Ammon's horn (tissue), 1 donor: Measurements from ENCODE around the gene ENOX1.

Experiments used
- DNase-seq: peaks from one replicate; pipeline ENCODE4 v3.0.0-alpha.2; 2016; ENCODE audit warnings: low spot score

The ENOX1 gene

DNA sequence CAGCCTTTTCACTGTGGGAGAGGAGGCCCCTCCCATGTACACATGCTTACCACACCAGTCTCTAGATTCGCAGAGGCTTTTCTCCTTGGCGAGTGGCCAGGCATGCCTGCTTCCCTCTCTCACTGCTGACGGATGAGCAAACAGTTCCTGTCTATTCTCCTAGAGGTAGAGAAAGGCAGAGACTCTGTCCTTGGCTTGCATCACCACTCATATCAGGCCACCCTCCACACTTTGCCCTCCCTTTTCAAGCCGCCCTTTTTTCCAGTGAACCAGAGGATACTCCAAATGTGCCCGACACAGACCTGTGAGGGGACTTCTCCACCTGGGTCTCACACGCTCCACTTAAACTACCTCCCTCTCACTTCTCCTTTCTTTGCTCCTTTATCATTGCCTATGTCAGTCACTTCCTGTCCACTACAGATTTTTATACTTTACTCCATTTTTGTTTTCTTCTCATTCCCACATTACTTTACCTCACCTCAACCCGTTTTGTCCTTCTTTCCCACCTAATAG, 478.8 kb downstream of the ENOX1 start:
- DNase-seq, result peak; percentile 73

DNA sequence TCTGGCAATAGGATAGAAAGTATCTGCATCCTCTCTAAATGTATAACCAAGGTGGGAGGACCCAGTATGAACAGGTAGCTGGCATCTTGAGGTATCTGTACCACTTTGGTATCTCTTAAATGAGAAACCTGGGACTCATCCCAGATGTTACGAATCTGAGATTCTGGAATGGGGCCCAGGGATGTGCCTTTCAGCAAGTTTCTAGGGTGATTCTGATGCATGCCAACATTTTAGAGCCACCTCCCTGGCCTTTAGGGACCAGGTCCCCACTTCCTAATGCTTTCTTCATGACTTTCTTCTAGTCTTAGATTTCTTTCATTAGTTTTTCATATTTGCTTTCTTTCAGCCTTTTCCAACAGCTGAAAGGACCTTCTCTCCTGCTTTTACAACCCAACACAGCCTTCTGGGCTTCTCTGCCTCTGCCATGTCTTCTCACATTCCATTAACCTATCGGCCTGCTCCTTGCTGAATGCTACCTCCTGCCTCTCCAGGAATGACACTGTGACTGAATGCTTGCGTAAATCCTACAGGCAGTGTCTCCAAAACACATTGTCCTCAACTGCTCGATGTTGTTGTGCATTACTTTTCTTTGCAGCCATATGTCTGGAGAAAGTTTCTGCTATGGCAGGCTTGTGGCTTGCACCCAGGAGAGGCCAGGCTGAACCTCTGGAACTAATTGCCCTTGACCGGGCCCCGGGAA, 479.4 kb downstream of the ENOX1 start:
- DNase-seq, result no peak

DNA sequence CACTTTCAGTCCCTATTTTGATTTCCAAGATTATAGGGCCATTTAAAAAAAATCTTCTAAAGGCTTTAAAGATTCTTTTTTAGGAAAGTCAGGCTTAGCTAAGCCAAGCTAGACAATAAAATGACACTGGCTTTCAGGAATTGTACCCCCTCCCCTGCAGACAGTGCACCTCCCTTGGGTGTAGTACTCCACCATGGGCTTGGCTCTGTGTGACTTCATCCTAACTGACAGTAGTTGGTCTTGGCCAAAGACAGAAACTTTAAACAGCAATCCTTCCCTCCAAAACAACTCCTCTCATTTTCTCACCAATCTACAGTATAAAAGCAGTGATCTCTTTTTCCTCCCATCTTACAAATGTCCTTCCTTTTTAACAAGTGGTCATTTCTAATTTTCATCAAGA, 480.4 kb downstream of the ENOX1 start:
- DNase-seq, result no peak

DNA sequence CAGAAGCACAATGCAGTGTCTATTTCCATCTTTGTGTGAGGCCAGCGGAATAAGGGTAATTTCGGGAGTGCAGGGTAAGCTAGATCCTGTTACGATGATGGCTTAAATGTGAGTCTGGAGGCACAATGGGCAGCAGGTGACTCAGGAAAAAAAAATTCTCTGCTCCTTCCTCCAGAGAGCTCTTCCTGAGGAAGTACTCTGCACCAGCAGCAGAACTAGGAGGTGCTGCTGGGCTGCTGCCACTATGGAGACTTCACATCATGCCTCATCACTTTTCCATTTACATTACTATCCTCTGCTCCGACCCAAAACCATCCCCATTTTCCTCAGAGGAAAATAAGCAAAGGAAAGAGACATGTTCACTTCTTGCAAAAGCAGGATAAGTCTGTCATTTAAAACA, 481.4 kb downstream of the ENOX1 start:
- no peak for DNase-seq

DNA sequence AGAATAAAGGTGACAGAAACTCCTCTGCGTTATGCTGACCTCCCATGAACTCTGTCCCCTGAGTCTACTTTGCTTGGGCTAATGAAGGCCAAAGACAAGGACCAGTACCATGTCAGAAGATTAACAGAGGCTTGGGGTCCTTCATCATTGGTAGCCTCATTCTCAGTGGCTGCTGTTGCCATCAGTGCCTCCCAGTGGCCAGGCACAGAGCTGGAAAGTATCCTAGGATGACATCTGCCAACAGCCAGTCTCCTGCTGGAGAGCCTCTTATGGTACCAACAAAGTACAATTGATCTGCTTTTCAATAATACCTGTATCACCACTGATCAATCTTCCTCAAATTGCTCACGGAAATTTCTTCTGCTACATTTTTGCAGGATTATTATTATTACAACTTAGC, 481.8 kb downstream of the ENOX1 start:
- DNase-seq, result no peak

DNA sequence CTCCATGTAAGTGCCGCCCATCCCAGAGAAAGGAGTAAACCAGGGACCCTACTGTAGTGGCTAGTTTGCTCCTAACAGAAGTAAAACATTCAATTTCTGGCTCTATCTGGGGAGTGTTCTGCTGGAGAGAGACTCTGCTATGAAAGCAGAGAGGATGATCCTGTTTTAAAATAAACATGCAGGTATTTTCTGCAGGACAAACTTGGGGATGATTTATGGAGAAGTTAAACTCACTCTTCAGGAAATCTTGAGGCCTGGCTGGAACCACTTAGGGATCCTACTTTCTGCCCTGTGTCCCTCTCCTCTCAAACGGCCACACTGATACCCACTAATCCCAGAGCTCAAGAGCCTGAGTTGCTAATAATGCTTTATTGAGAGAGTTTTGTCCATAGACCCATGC, 482.3 kb downstream of the ENOX1 start:
- no peak for DNase-seq

DNA sequence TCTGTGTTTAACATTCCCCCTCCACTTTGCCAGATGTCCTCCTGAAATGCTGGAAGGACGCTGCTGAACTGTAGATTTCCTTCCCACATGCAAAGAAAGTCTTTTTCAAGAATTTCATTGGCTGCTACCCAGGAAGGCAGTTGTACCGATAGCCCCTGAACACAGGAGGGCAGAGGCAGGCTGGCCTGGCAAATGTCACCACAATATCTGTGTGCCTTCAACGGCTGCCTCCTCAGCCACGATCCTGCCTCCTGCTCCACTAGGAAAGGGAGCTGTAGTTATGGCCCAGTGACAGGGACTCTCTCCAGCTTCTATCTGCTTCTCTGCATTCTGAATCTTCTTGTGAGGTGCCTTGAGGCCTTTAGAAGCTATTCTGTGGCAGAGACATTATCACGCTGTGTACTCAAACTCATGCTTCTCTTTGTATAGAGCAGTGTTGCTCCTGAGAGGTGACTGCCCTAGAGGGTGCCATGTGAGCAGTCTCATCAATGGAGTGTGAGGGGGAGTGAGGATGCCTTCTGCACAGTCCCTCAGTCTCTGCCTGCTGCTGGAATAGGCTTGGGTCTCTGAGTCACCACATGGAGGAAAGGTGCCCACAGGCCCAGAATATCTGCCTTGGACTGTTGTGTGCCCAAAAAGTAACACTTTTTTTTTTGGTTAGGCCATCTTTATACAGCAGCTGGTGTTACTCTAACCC, 483.6 kb downstream of the ENOX1 start:
- DNase-seq, result peak; percentile 87

DNA sequence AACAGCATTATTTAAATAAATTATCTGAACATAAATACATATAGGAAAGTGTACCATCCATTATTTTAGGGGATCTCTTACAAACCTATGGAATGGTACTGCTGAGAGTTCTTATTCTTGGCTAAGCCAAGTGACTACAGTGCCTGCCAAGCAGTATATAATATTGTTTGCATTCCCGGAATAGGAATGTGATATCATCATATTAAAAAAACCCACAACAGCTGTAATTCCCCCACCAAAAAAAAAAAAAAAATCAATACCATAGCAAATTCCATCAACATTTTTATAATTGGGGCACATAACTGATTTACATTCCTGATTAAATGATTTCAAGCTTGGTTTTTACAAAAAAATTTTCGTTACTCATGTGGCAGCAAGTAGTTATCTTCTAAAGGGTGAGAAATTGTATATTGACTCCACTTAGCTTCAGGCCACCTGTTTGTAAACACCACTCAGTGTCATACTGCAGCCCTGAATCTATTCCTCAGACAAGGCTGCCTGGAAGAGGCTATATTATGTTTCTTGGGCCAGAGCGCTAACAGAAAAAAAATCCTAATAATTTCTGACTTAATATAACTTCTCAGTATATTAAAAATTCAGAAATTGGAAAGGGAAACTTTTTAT, 485.3 kb downstream of the ENOX1 start:
- no peak for DNase-seq

DNA sequence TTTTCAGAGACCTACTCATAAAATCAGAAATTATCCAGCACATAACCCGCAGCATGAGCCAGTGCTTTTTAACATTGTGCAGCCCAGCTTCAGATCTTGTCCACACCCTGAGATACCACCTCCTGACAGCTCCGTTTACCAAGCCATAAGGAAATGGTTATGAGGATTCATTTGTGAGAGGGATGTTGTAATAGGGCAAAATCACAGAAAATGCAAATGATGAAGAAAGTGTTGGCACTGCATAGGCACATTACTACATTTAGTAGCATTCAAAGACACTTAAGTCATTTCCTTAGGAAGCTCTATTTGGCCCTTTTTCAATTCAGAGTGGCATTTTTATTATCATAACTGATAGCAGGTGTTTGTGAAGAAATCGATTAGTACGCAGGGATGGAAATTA, 485.9 kb downstream of the ENOX1 start:
- no peak for DNase-seq

DNA sequence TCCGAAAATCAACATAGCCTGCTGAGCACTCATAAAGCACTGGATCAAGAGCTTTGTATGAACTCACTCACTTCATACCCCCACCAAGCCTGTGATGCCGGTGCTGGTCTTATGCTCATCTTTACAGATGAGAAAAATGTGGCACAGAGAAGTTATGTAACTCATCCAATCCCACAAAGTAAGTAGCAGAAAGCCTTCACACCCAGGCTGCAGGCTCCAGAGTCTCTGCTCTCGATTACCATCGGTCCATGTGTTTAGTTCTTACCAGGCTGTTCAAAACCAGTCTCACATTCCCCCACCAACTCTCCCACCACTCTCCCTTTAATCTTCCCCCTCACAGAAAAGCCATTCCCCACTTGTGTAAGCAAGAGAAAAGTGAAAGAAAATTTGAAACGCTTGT, 487.4 kb downstream of the ENOX1 start:
- DNase-seq, result no peak

DNA sequence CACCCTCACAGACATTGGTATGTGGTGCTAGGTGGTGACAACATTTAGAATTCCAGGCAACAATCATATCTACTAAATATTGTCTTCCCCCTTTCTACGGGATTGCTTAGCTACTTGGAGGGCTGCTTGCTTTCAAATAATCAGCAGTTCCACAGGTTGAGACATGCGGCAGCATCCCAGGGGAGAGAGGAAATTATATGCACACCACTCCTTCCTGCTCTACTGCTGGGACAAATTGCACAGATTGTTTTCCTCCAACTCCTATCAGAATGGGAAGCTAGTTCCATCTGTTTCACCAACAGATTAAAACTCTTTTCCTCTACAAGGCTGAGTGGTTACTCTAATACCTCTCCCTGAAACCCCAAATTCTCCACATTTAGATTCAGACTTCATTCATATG, 488.0 kb downstream of the ENOX1 start:
- DNase-seq, result peak; percentile 40

DNA sequence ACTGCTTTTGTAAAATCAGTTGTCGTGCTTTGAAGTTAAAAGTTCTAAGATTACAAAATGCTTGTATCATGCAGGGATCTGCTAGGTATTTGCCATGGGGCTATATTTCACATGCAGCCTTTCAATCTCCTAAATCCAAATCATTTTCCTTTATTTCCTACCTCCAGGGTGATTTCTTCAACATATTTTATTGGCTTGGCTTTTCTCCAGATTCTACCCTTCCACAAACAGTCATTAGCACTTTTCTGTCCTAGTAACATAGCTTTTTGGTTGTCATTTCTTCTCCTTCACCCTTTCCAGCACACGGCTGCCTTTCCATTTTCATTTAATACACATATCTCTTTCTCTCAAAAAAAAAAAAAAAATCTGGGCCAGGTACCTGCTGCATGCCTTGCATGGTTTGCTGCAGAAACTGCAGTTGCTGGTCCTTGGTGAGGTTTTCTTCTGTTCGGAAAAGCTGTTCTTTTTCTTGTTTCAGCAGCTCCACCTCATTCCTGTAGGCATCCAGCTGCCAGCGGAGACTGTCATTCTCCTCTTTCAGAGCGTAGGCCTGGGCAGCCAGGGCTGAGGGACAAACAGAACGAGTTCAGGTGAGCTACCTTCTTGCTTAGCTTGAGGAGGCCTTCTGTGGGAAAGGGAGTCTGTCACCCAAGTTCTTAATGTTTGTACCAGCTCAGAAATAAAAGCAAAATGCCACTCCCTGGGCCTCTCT, 488.6 kb downstream of the ENOX1 start:
- DNase-seq, result no peak

DNA sequence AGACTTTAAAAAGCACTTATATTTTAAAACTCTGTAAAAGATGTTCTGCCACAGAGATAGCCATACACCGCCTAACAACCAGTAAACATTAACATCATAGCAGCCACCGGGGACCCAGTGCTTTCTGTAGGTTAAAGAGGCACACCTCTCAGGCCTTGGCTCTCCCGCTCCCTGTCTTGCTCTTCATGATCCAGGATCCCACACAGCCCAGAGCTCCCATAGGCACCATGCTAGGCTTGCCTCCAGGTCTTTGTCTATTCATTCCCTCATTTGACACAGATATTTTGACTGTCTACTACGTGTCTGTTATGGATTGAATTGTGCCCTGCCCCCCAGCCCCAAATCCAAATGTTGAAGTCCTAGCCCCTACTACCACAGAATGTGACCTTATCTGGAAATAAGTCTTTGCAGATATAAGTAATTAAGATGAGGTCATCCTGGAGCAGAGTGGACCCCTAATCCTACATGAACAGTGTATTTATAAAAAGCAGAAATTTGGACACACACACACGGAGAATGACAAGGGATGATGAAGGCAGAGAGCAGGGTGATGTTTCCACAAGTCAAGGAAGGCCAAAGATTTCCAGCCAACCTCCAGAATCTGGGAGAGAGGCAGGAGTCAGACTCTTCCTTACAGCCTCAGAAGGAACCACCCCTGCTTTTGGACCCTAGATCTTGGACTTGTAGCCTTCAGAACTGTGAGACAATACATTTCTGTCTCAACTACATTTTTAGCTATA, 490.8 kb downstream of the ENOX1 start:
- DNase-seq, result no peak

DNA sequence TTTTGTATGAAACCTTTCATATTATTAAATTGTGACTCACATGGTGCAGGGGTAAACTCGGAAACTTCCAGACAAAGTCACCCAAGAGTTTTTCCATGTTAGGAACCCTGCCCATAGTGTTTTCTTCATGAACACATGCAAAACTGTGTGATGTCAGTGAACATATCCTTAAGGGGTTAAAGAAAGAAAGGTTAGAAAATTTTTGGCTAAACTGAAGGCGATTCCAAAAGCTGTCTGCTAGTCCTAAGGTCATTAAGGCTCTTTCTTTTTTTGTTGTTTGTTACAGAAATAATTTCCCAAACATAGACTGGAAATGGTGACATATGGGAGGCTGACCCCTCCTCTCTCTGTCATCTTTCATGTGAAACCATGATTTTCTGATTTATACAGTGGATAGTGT, 491.5 kb downstream of the ENOX1 start:
- no peak for DNase-seq

DNA sequence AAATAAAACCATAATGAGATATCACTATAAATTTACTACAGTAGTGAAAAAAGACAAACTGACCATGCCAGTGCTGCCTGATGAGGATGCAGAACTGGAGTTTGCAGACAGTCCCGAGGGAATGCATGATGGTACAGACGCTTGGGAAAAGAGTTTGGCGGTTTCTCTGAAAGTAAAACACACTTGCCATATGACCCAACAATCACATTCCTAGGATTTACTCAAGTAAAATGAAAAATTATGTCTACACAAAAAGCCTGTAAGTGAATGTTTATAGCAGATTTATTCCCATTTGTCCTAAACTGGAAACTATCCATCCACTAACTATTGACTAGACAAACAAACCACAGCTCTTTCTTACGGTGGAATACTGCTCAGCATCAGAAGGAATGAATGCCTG, 492.4 kb downstream of the ENOX1 start:
- DNase-seq, result no peak

DNA sequence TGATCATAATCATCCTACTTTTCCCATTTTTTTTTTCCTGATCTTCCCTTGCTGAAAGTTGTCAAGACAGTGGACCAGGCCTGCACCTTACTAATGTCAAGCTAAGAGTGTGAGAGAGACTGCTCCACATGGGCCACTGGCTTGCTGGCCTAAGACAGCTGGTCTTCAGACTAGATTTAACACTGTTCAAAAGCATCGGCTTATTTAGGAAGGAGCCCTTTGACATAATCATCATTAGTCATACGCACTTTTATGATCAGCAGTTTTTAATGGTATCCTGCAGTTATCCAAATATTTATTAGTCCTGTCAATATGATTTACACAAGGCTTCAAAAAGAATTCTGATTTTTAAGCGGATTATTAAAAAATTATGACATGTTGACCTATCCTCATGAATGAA, 492.8 kb downstream of the ENOX1 start:
- DNase-seq, result no peak

DNA sequence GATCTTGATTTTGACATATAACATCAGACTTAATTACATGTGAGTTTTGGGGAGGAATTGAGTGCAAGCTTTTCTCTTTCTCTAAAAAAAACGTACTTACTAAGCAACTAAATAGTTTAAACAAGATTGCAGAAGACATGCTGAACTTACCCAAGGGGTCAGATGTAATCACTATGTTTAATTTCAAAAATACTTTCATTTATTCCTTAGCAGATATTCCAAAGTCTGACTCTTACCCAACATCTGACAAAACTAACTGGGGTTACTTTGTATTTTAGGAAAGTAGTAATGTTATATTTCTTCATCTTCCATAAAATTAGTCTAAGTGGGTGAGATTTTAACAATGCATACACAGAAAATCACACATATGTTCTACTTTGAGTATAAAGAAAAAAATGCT, 493.2 kb downstream of the ENOX1 start:
- DNase-seq, result no peak

DNA sequence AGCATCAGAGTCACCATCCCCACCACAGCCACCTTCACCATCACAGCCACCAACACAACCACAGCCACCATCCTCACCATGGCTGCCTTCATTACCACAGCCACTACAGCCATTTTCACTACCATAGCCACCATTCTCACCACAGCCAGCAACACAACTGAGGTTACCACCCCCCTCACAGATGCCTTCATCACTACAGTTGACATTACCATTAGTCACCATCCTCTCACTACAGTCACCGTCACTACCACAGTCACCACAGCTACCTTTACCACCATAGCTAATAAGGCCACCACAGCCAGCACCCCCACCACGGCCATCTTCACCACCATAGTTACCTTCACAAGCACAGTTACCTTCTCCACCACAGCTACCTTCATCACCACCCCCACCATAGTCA, 493.8 kb downstream of the ENOX1 start:
- DNase-seq, result no peak

DNA sequence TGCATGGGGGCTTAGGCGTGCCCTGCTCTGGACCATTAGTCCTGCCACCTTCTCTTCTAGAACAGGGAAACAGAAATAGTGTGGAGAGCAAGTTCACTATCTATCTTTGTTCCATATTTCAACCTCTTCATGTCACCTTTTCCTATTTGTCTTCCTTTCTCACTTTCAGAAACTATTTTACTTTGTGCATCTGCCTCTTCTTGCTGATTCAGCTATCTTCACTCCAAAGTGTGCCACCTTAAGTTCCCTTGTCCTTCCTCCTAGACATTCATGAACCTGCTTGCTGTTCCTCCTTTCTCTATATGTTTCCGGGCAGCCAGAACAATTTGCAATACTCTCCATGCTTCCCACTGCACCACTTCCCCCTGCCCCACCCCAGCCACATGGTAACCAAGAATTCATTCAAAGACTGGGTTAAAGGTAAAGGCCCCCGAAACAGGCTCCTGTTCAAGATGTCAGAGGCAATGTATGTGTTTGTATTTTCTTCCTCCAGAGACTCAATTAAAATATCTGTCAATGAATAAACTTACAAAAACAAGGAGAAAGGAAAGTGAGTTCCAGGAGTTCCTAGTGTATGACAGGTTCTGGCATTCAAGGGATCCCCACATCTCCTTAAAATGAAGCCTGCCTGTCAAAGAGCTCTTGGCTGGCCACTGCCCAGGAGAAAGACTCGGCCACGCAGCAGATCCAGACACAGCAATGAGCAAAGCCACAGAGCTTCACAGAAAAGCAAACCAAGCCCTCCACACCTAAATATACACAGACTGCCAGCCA, 495.3 kb downstream of the ENOX1 start:
- no peak for DNase-seq

DNA sequence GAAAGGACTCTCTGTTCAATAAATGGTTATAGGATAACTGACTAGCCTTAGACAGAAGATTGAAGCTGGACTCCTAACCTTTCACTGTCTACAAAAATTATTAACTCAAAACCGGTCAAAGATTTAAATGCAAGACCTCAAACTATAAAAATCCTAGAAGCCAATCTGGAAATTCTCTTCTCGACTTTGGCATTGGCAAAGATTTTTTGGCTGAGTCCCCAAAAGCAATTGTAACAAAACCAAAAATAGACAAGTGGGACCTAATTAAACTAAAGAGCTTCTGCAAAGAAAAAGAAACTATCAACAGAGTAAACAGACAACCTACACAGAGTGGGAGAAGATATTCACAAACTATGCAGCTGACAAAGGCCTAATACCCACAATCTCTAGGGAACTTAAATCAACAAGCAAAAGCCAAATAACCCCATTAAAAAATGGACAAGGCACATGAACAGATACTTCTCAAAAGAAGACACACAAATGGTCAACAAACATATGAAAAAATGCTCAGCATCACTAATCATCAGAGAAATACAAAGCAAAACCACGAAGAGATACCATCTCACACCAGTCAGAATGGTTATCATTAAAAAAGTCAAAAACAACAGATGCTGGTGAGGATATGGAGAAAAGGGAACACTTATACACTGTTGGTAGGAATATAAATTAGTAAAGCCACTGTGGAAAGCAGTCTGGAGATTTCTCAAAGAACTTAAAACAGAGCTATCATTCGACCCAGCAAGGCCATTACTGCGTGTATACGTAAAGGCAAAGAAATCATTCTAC, 497.1 kb downstream of the ENOX1 start:
- DNase-seq, result no peak
